GM12878 (cell line): ENCODE data around the gene PKHD1.

Experiments used
- CTCF ChIP-seq, 3 experiments: IDR thresholded peaks in 2 of 3; conservative IDR thresholded peaks in 1 of 3; 2 replicates each; pipeline ENCODE4 v1.5.1; 2011; ENCODE audit warnings: low read depth in 3 of 3, low read length in 3 of 3, mild to moderate bottlenecking in 3 of 3, control low read depth in 2 of 3, moderate library complexity in 2 of 3, inconsistent platforms in 1 of 3, mixed read lengths in 1 of 3; ENCODE audit not compliant: control insufficient read depth in 2 of 3, insufficient read depth in 1 of 3; ENCODE audit errors: extremely low read depth in 1 of 3
- SPI1 ChIP-seq: IDR thresholded peaks from 2 replicates; pipeline ENCODE4 v1.6.1; 2011; ENCODE audit warnings: low read depth, mild to moderate bottlenecking, low read length, moderate library complexity, borderline replicate concordance; ENCODE audit not compliant: insufficient read depth
- USF2 ChIP-seq: IDR thresholded peaks from 2 replicates; pipeline ENCODE4 v1.6.1; 2011; ENCODE audit warnings: low read depth, low read length, improper control_type of control experiment, borderline replicate concordance
- YY1 ChIP-seq: IDR thresholded peaks from 2 replicates; pipeline ENCODE4 v1.6.1; 2011; ENCODE audit warnings: low read depth, mild to moderate bottlenecking, low read length
- ZBTB33 ChIP-seq: fragments of 450-650 bp; IDR thresholded peaks from 2 replicates; pipeline ENCODE4 v1.6.1; 2017; ENCODE audit warnings: mild to moderate bottlenecking

GRCh38 chr6:51740658-51741057 is 346.8 kb downstream of the PKHD1 start:
- TF ChIP-seq YY1 (no peak), SPI1 (no peak), ZBTB33 (no peak), USF2 (no peak), CTCF (IDR thresholded peaks at IDR 0.05 in 2 of 3, conservative IDR thresholded peaks at IDR 0.05 in 1 of 3; ENCODE audit: control insufficient read depth in 2 of 3, extremely low read depth in 1 of 3, insufficient read depth in 1 of 3, low read depth in 3 of 3, low read length in 3 of 3) (no peak)
